ENCODE measurements around the gene SMIM20. TPM values are rescaled to one million over a fixed set of nuclear protein-coding genes. Genes with fewer than 3 reads are reported as not detected.

Gene SMIM20
- total RNA-seq, 1 donor = 46.0 TPM

DNA sequence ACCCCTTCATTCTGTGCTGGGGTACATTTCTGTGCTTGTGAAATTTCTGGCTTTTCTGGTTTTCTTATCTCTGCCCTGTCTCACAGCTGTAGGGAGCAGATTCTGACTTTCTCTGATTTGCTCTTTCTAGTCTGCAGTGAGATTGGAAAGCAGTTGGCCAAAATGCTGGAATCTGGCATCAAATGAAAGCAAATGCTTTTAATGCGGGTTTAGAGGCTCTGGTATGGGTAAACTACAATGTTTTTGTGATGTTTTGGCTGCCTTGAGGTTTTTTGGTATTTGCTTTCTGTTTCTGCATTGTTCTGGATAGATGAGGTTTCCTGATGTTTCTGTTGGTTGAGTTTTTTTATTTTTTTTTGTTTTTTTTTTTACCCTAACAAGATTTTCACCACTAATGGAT is 23.8 kb downstream of the SMIM20 start:
- DNase-seq (ENCODE audit: low read depth) = peak; percentile 90
- no peak overlapping the region for H3K4me3 ChIP-seq (ENCODE audit: low read depth, low read length)
- no peak for TF ChIP-seq CTCF (IDR thresholded peaks at IDR 0.05; ENCODE audit: insufficient read depth, low read length)

DNA sequence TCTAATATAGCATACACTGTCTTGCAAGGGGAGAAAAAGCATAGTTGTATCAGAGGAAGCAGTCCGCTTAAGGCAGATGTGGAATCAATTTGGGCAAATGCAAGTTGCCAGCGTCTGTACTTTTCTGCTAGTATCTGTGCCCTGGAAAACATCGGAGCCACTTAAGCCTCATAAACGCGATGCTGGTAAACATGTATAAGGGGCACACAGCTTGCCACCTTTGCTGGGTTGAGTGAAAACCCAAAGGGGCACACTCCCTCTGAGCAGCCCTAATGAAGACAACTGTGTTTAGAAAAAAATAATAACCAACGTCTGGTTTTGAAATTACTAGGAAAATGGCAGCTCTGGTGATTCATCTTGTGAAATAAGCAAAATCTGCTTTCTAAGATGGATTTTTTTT is 24.3 kb downstream of the SMIM20 start:
- TF ChIP-seq CTCF (IDR thresholded peaks at IDR 0.05; ENCODE audit: insufficient read depth, low read length) = no peak
- H3K4me3 ChIP-seq (ENCODE audit: low read depth, low read length) = no peak overlapping the region
- DNase-seq (ENCODE audit: low read depth) = peak; percentile 9

- no peak overlapping the region for H3K4me3 ChIP-seq (ENCODE audit: low read depth, low read length)
- no peak for TF ChIP-seq CTCF (IDR thresholded peaks at IDR 0.05; ENCODE audit: insufficient read depth, low read length)
- DNase-seq (ENCODE audit: low read depth) = peak; percentile 72
Observed at GRCh38 chr4:25938787-25939186, 24.8 kb downstream of the SMIM20 start.

DNA sequence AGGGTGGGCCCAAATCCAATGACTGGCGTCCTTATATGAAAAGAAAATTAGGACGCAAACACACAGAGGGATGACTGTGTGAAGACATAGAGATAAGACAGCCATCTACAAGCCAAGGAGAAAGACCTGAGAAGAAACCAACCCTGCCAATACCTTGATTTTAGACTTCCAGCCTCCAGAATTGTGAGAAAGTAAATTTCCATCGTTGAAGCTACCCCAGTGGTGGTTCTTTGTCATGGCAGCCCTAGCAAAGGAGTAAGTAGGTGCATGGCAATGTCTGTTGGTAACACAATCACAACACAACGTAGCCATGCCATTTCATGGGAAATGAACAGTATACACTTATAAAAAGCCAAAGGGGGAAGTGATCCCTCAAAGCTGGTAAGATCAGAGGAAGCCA is 25.3 kb downstream of the SMIM20 start:
- DNase-seq (ENCODE audit: low read depth) = no peak
- H3K4me3 ChIP-seq (ENCODE audit: low read depth, low read length) = no peak overlapping the region
- peak; percentile 32 for TF ChIP-seq CTCF (IDR thresholded peaks at IDR 0.05; ENCODE audit: insufficient read depth, low read length)

DNA sequence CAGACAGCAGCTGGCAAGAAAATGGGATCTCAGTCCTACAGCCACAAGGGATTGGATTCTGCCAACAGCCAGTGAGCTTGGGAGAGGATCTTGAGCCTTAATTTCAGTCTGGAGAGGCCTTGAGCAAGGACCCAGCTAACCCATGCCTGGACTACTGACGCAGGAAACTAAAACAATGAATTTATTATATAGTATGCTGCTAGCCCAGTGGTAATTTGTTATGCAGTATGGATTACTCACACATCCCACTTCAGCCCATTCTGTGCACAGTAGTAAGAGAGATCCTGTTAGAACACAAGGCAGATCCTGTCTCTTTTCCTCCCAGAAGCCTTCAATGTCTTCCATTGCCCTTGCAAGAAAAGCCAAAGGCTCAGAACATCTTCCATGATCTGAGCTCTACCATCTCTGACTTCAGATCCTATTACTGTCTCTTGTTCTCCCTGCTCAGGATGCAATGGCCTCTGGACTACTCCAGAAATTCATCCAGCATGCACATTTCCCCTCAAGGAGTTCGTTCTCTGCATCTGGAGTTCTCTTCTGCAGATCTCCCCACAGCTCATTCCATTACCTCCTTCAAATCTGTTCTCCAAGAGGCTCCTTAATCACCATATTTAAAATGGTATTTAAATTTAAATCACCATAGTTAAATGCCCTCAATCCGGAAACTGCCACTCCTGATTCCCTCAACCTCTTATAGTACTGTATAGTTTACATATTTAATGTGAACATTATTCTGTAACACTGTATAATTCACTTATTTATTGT is 27.6 kb downstream of the SMIM20 start:
- no peak for DNase-seq (ENCODE audit: low read depth)
- no peak overlapping the region for H3K4me3 ChIP-seq (ENCODE audit: low read depth, low read length)
- no peak for TF ChIP-seq CTCF (IDR thresholded peaks at IDR 0.05; ENCODE audit: insufficient read depth, low read length)

DNA sequence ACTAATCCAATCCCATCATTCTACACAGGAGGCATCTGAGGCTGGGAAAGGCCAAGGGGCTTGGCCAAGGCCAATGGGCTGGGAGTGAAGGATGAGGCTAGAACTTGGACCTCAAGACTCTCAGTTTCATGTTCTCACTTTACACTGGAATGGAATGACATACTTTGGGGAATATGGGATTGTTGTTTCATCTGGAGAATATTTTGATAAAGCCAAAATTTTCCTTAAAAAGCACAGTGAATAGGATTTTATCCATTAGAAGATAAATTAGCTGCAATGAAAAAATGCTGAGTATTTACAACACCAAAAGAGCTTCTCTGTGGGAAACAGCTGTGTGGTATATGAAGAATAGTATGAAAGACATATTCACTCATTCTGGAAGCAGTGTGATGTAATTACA is 29.3 kb downstream of the SMIM20 start:
- DNase-seq (ENCODE audit: low read depth) = peak; percentile 86
- no peak overlapping the region for H3K4me3 ChIP-seq (ENCODE audit: low read depth, low read length)
- TF ChIP-seq CTCF (IDR thresholded peaks at IDR 0.05; ENCODE audit: insufficient read depth, low read length) = no peak

GRCh38 chr4:25943805-25944204 is 29.8 kb downstream of the SMIM20 start:
- H3K4me3 ChIP-seq (ENCODE audit: low read depth, low read length) = no peak overlapping the region
- TF ChIP-seq CTCF (IDR thresholded peaks at IDR 0.05; ENCODE audit: insufficient read depth, low read length) = no peak
- no peak for DNase-seq (ENCODE audit: low read depth)

Data from fibroblast of the aortic adventitia (primary cell).